IPS DF 4.7 (cell line): Measurements from ENCODE around the gene ZNF577.
"Not testable (repeated sequence)": the region's sequence is repeated elsewhere in the genome, so short reads cannot be mapped to it uniquely, and the experiment has no call there.

Source experiments
- DNase-seq: peaks from one replicate; pipeline ENCODE4 v3.0.0-alpha.2; 2013; ENCODE audit warnings: low spot score; ENCODE audit errors: extremely low read depth

Gene ZNF577

GRCh38 chr19:51887522-51888498 is at the start of gene ZNF577:
Gene ZNF577 (minus strand): TSS chr19:51887951. CDS start chr19:51880382, 7,569 bp downstream.
- peak; percentile 84 for DNase-seq

GRCh38 chr19:51931921-51932320 is 44.2 kb upstream of the ZNF577 start:
- no peak for DNase-seq

- no peak for DNase-seq
Observed at GRCh38 chr19:51927859-51928258, 40.1 kb upstream of the ZNF577 start.

GRCh38 chr19:51926784-51927741 is 39.3 kb upstream of the ZNF577 start, which contains the start of gene ZNF613:
Gene ZNF613 (plus strand): TSS chr19:51927472. CDS start chr19:51936221, 8,749 bp downstream.
- DNase-seq = peak; percentile 81

- DNase-seq = no peak
Observed at GRCh38 chr19:51926426-51926783, 38.7 kb upstream of the ZNF577 start.

- no peak for DNase-seq
Observed at GRCh38 chr19:51921949-51922348, 34.2 kb upstream of the ZNF577 start.

- no peak for DNase-seq
Observed at GRCh38 chr19:51919606-51920005, 31.9 kb upstream of the ZNF577 start.

GRCh38 chr19:51916167-51916566 is 28.4 kb upstream of the ZNF577 start:
- no peak for DNase-seq

GRCh38 chr19:51915324-51915867 is 27.6 kb upstream of the ZNF577 start:
- DNase-seq = no peak

GRCh38 chr19:51907981-51908380 is 20.2 kb upstream of the ZNF577 start:
- not testable (repeated sequence) for DNase-seq

- not testable (repeated sequence) for DNase-seq
Observed at GRCh38 chr19:51906108-51906507, 18.4 kb upstream of the ZNF577 start.

- DNase-seq = not testable (repeated sequence)
Observed at GRCh38 chr19:51905639-51906038, 17.9 kb upstream of the ZNF577 start.

GRCh38 chr19:51905206-51905605 is 17.5 kb upstream of the ZNF577 start:
- no peak for DNase-seq

GRCh38 chr19:51904331-51905165 is 16.8 kb upstream of the ZNF577 start, which contains the start of gene ZNF649:
Gene ZNF649 (minus strand): TSS chr19:51905017. CDS start chr19:51900107, 4,910 bp downstream.
- DNase-seq = peak; percentile 62

GRCh38 chr19:51903192-51903591 is 15.4 kb upstream of the ZNF577 start:
- DNase-seq = no peak

GRCh38 chr19:51901860-51902259 is 14.1 kb upstream of the ZNF577 start:
- no peak for DNase-seq

- no peak for DNase-seq
Observed at GRCh38 chr19:51891193-51891747, 3.5 kb upstream of the ZNF577 start.

GRCh38 chr19:51889934-51890333 is 2.2 kb upstream of the ZNF577 start:
- DNase-seq = no peak

GRCh38 chr19:51884713-51885112 is 3.0 kb downstream of the ZNF577 start:
- DNase-seq = no peak

GRCh38 chr19:51882518-51882917 is 5.2 kb downstream of the ZNF577 start:
- DNase-seq = no peak
